NCI-H774 (cell line): ENCODE measurements around the gene POLR2I.
"Not testable (repeated sequence)": the region's sequence is repeated elsewhere in the genome, so short reads cannot be mapped to it uniquely, and the experiment has no call there.

Experiments
- DNase-seq: peaks from one replicate; lab custom pipeline; 2025; lab: John Stamatoyannopoulos, UW

The POLR2I gene

DNA sequence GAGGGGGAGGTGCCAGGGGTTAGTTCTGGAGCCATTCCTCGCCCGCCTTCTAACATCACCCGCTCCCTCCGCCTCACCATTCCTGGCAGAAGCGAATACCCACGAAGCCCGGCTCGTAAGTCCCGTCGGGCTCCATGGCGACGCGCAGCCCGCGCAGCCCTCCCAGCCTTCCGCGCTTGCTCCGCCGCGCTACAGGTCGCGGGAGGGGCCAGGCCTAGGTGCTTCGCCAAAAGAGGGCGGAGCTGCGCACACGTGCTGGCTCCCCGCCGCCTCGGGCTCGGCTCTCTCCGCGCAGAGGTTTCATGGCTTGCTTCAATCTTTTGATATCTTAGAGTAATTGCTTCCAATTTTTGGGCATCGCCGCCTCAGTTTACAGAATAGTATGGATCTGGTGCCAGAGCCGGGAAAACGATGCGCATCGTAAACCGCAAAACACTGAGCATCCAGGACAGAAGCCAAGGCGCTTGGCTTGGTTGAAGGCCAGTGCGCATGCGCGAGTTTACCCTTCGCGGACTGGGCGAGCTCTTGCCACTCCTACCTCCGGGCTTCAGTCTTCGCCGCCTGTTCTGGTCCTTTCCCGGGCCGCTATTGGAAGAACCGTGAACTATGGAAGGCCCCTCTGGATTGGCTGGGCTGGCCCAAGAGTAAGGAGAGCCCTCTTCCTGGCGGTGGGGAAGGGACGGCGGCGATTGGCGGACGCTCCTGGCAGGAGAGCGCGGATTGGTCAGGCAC, at the start of gene POLR2I:
Gene POLR2I (minus strand): TSS at position 155 of the 732 bp plus-strand sequence. CDS start 19 bp downstream, at position 136.
- DNase-seq, result peak; percentile 99

GRCh38 chr19:36163813-36164212, 49.1 kb upstream of the POLR2I start:
- no peak for DNase-seq

GRCh38 chr19:36160821-36161596, 46.3 kb upstream of the POLR2I start:
- DNase-seq, result no peak

GRCh38 chr19:36153126-36153525, 38.5 kb upstream of the POLR2I start:
- no peak for DNase-seq

- DNase-seq, result no peak
Observed at GRCh38 chr19:36152352-36153091, 37.8 kb upstream of the POLR2I start, which contains the start of gene COX7A1. COX7A1 (minus strand) TSS chr19:36152447; CDS start chr19:36152407, 40 bp downstream.

DNA sequence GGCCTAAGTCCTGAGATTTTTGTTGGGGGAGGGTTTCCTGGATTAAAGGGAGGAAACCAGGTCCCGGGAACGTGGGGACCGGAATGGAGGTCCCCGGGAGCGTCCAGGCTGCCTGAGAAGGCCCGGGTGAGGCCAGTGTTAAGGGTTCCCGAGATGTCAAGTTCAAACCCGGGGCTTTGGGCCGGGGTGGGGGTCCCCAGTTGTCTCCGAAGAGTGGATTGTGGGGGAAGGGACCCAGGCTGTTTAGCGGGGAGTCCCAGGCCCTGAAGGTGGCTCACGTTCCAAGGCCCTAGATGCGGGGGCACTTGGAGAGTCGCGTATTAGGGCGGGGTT, 37.3 kb upstream of the POLR2I start:
- DNase-seq, result no peak

- no peak for DNase-seq
Observed at GRCh38 chr19:36151144-36152018, 36.7 kb upstream of the POLR2I start.

- DNase-seq, result no peak
Observed at GRCh38 chr19:36150586-36150985, 35.9 kb upstream of the POLR2I start.

- no peak for DNase-seq
Observed at GRCh38 chr19:36149673-36150406, 35.2 kb upstream of the POLR2I start.

DNA sequence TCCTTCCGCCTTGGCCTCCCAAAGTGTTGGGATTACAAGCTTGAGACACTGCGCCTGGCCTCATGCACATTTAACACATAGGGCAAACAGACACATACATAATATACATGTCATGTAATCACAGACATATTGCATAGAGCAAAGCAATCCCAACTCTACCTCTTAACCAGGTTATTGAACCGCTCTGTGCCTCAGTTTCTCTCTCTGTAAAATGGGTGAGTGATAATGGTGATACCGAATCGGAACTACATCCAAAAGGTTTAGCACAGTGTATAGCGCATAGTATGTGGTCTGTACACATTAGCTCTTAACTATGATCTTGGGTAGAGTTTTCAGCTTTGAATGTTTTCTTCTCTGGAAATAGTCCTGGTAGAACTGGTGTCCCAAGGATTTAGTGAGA, 29.9 kb upstream of the POLR2I start:
- no peak for DNase-seq

- no peak for DNase-seq
Observed at GRCh38 chr19:36142496-36142895, 27.8 kb upstream of the POLR2I start.

GRCh38 chr19:36142046-36142445, 27.4 kb upstream of the POLR2I start:
- no peak for DNase-seq

DNA sequence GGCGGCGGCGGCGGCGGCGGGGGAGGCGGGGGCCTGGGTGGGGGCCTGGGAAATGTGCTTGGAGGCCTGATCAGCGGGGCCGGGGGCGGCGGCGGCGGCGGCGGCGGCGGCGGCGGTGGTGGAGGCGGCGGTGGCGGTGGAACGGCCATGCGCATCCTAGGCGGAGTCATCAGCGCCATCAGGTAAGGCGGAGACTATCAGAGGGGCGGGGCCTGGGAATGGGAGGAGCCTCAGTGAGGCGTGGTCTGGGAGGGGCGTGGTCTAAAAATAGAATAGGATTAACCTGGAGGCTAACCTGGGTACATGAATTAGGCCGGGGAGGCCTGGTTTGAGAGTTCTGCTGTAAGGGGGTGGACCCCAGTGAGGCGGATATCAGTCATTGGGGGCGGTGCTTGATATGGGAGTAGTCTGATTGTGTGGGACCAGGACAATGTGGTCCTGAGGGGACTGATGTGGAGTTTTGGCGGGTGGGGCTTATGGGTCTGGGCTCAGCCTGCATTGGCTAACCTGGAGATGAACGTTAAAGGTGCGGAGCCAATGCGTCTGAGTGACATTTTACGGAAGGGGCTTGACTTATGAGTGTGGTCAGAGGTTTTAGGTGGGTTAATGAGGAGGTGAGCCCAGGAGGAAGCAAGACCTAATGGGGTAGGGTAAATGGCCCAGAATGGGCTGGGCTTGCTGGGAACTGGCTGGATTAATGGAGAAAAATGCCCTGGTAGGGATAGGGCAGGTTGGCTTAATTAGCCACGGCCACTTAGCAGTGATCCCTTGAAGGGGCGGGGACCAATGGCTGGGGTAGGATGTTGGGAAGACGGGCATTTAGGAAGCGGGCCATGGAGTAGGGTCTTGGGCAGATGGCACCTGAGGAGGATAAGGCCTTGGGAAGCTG, 26.6 kb upstream of the POLR2I start:
- DNase-seq, result peak; percentile 61

DNA sequence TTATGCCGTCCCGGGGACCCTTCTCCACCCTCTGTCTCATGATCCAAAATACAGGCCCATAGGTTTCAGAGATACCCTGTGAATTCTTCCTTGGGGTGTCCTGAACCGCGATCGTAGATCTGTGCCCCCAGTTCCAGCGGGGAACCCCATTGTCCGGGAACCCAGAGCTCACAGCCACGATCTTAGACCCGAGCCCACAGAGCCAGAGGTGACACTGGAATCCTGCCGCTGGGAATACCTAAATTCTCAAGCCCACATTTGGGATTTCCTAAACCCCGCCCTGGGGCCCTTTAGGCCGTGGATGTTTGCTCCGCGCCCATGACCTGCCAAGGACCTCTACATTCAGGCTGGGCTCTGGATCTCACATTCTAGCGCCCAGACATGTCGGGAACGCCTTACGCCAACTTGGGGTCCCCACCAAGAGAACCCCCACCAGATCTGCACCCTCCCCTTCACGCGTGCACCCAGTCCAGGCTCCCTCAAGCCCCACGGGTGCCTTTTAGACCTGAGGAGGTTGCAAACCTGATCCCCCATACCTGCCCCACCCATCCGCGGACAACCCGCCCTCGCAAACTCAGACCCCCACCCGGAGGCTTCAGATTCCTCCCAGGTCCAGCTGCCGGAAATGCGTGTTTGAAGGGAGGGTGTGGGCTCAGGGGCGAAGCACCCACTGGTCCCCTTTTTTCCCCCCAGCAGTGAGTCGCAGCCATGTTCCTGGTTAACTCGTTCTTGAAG, 25.8 kb upstream of the POLR2I start:
- peak; percentile 62 for DNase-seq

DNA sequence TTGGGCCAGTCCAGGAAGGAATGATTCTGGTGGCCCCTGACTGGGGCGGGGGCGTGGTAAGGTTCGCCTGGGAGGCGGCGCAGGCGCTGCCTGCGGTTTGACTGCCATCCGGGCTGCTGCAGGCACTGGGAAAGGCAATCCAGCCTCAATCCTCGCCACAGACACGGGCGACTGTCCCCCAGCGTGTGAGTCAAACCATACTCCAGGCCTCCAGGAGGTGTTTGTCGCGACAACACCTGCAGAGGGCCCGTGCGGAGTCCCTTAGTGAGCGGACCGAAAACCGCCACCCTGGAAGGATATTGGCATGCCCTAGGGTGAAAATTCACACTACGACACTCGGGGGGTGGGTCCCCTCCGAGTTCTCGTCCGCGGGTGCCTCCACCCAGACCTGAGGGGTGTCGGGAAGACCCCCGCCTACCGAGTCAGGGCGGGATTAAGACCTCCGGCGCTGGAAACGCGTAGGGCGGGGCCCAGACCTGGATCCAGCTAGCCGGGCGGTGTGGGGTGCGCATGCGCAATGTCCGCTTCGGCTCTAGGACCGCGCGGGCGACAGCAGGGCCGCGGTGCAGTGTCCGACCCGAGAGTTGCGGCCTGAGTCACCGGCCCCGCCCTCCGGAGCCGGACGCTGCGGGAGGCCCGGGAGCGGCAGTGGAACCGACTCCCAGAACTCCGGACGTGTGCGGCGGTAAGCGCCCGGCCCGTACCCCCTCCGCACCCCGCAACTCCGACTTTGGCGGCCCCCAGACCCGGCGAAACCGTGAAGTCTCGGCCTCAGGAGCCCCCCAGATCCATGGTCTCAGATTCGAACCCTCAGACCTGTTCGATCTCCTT, 25.0 kb upstream of the POLR2I start, which contains the start of gene CAPNS1:
Gene CAPNS1 (plus strand): TSS at position 594 of the 831 bp plus-strand sequence. CDS start 946 bp downstream, outside the sequence.
- peak; percentile 94 for DNase-seq

- DNase-seq, result no peak
Observed at GRCh38 chr19:36139120-36139472, 24.4 kb upstream of the POLR2I start.

DNA sequence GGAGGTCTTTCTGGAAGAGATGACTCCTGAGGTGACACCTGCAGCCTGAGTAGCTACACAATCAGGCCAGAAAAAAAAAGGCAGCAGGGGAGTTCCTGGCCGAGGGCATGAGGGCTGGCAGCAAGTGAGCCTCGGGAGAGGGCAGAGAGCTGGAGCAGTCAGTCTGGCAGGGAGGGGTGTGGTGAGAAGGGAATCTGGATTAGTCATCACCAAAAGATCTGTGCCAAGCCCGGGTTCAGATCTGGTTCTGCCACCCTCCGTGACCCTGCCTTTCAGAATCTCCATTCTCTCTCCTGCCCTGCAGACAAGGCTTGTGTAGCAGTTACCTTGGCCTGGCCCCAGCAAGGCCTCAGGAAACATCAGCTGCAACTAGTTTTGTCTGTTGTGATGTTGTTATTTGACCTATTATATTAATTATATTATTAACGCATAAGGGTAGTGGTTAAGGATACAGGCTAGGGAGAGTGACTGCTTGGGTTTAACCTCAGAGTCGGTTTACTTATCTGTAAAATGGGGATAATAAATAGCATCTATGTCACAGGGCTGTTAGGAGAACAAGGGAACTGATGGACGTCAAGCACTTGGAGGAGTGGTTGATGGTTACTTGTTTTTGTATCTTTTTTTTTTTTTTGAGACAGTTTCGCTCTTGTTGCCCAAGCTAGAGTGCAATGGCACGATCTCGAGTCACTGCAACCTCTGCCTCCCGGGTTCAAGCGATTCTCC, 22.4 kb upstream of the POLR2I start:
- DNase-seq, result peak; percentile 15

- DNase-seq, result not testable (repeated sequence)
Observed at GRCh38 chr19:36134867-36135266, 20.2 kb upstream of the POLR2I start.
